Measurements from ENCODE around the gene HSP90B1.

DNA sequence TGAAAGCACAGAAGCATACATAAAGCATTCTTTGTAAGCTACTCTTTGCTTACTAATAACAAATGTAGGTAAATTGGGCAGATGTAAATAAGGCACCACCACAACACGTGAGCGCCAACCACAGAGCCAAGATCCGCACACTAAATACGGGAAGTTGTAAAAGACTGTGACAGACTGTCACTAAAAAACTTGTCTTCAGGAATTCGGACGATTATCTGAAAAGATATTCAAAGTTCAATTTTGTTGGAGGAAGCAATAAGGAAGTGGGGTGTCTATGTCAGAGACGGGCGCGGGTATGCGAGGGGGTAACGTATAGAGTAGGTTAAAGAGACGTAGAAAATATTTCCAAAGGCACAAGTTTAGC is 1.5 kb upstream of the HSP90B1 start:
- TF ChIP-seq, protein P1, sequence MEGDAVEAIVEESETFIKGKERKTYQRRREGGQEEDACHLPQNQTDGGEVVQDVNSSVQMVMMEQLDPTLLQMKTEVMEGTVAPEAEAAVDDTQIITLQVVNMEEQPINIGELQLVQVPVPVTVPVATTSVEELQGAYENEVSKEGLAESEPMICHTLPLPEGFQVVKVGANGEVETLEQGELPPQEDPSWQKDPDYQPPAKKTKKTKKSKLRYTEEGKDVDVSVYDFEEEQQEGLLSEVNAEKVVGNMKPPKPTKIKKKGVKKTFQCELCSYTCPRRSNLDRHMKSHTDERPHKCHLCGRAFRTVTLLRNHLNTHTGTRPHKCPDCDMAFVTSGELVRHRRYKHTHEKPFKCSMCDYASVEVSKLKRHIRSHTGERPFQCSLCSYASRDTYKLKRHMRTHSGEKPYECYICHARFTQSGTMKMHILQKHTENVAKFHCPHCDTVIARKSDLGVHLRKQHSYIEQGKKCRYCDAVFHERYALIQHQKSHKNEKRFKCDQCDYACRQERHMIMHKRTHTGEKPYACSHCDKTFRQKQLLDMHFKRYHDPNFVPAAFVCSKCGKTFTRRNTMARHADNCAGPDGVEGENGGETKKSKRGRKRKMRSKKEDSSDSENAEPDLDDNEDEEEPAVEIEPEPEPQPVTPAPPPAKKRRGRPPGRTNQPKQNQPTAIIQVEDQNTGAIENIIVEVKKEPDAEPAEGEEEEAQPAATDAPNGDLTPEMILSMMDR (conservative IDR thresholded peaks at IDR 0.05; ENCODE audit: low read depth, low read length) = no peak
- no peak for TF ChIP-seq EZH2phosphoT487 (IDR thresholded peaks at IDR 0.05; ENCODE audit: borderline replicate concordance, low read length)

Measured in PC-3 (cell line).